Posterior vena cava (tissue), 2 donors: ENCODE measurements around the gene CACNA1D. TPM values are rescaled to one million over a fixed set of nuclear protein-coding genes. Genes with fewer than 3 reads are reported as not detected.

Experiments
- DNase-seq: peaks from one replicate; pipeline ENCODE4 v3.0.0-alpha.2; 2020; ENCODE audit warnings: low spot score
- intact Hi-C, 2 donors: fragments of 100-400 bp; cut with DNase I; formaldehyde crosslinking; loops; one replicate each; pipeline versions ENCODE4 v1.14.1 to v1.14.2; 2022 to 2023
- total RNA-seq, 2 donors: library from RNA; stranded (reverse); fragmentation: NEBNext Ultra II Directional; extraction: Animal tissue kit (Norgen Biotek cat#: 25700); gene quantifications; one replicate each; pipeline ENCODE4 v1.2.1, GENCODE V29; 2021
- donor health status: DM: yes; HTN: yes; CAD: no.
- donor health status: DM: yes; HTN: yes; CAD: no.

CACNA1D gene
- total RNA-seq, 2 donors from 2014 or later = 1.1 to 1.9 TPM

DNA sequence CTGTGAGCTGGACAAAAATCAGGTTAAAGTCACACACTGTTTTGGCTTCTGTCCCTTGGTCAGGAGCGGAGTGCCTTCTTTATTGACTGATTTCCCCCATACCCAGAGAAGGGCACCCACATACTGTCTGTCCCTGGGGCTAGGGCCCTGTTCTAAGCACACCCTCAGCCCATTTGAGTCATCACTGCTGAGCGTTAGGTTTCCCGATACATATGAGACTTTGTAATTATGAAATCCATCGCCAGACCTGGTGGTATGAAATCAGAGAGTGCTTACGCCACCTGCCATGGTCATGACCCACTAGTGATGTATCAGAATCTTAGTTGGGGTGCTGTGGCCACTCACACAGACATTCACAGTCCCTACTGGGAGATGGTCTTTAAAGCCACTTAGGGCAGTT lies 255.0 kb downstream of the CACNA1D start:
- intact Hi-C loops = loop anchor here in 1 of 2 donors (10.0 kb wide), 1 partner anchor 585 kb away; no protein-coding TSS in a partner anchor
- DNase-seq = peak; percentile 9

DNA sequence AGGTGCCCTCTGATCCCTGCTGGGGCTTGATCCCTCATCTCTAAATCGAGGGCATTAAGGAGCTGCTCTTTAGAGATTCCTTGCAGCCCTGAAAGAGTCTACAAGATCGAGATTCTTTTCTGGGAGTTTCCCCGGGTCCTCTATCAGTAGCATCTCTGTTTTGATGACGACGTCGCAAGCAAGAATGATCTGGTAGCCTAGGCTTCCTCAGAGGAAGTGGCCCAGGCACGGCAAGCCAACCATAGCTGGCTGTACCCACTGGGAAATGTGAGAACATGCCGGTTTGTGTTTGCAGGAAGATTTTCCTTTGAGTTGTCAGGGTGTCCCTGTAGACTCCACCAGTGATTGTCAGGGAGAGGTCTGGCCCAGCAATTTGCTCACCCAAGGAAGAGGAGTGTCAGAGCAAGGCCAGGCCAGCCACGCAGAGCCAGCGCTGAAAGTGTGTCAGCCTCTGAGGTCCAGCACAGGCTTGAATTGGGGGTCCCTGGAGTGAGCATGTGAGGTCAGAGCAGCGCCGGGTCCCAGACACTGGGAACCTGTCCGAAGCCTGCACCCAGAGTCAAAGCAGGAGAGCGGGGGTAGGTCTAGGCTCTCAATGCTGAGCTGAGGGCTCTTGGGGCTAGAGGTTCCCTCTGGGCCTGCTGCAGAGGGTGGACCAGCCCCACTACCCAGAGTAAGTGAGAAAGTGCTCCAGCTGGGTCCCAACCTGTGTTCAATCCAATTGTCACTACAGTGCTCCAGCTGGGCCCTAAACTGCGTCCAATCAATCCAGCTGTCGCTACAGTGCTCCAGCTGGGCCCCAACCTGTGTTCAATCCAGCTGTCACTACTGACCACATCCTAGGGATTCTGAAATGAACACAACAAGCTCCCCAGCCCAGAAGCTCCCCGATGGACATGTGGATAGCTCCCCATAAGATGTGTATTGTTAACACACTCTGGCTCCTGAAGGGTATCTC lies 256.1 kb downstream of the CACNA1D start:
- intact Hi-C loops = no loop called here
- no peak for DNase-seq

DNA sequence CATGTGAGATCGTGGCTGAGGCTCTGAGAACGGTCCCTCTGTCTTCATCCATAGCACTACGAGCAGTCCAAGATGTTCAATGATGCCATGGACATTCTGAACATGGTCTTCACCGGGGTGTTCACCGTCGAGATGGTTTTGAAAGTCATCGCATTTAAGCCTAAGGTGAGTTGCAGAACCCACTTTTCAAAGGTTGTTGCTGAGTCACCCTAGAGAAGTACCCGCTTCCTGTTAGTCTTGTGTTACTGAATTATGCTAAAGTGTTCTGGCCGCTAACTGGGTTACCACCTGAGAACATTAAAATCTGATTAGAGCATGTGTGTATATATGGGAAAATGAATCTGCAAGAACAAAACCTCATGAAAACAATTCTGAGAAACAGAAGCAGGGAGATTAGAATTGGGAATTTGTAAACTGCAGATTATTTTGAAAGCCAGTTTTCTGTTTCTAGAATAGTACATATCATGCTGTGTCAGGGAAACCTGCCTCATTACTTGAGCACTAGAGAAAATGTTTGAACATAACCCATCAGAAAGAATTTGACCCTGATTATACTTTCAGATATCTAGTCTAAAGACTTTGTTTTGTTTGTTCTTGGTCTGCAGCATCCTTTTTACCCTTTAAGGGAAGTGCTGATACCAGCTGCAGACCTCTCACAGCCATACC lies 259.2 kb downstream of the CACNA1D start:
- DNase-seq = no peak
- intact Hi-C loops = no loop called here

DNA sequence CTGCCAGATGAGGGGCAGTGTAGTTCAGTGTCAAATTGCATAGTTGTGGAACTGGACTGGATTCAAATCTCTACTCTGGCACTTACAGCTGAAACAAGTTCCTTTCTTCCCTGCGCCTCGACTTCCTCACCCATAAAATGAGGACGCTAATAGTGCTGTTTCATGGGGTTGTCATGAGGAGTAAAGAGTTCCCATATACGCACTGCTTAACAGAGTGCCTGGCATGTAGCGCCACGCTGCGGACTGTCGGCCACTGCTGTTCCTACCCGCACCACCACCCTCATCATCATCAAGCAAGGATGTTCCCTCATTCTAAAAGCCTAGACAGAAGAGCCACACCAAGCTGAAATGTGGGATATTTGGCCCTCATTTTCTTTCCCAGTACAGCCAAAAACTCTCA lies 259.9 kb downstream of the CACNA1D start:
- intact Hi-C loops = no loop called here
- no peak for DNase-seq

DNA sequence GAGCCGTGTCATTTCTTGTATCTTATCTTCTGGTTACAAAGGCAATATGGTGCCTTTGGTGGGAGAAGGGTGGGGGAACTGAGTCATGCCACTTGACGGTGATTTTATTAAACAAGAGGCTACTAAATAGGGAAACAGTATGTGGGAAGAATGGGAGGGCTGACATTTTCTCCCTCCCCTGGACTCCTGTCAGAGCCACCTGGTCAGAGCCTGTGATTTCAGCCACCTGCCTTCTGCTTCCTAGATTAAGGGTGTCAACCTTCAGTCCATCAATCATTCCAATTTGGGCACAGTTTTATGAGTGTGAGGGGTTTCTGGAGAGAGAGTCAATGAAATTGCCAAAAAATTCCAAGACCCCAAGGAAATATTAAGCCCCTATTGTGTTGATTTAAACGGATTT lies 264.4 kb downstream of the CACNA1D start:
- intact Hi-C loops = no loop called here
- no peak for DNase-seq

DNA sequence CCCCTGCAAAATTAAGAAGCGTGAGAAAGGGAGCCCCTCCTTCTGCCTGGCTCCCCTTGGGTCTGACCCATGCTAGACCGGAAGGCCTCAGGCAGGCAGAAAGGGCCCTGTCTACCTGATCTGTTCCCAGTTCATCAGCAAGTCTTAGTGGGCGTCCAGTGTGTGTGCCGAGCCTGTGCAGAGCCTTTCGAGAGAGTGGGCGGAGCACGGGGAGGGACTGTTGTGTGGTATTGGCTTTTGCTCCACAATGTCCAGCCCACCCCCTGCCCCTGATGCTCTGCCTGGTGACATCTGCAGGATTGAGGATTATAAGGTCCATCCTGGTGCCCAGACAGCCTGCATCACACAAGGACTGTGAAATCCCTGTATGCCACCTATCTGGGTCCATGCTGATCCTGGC lies 268.9 kb downstream of the CACNA1D start:
- intact Hi-C loops = no loop called here
- DNase-seq = no peak

DNA sequence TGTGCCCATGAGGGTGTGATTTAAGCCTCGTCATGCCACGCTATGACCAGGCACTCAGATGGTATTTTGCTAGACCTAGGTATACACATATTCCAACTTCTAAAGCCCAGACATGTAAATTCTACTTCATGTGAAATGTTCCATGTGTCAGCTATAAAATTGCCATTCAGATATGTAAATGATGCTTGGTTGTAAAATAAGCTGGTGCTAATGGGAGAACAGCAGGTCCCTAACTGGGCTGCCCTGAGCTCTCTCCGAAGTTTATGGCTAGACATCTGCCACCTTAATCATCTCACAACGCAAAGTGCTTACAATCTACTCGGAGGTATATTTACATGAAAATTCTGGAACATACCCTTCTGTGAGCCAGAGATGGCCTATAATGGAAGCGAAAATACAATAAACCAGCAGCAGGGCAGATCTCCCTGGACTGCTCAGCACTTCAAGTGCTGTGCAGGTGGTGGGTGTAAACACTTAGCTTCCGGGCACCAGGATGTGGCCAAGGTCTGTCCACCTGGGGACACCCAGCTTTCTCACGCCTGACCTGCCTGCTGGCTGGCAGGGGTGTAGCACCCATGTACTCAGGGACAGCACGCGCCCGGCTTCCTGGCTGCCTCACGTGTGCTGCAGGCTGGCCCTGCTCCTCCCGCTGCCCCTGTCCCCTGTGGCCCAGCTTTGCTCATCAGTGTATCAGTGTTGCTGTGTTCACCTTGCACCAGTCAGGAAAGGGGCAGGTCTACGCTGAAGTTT lies 269.8 kb downstream of the CACNA1D start:
- intact Hi-C loops = no loop called here
- DNase-seq = no peak

DNA sequence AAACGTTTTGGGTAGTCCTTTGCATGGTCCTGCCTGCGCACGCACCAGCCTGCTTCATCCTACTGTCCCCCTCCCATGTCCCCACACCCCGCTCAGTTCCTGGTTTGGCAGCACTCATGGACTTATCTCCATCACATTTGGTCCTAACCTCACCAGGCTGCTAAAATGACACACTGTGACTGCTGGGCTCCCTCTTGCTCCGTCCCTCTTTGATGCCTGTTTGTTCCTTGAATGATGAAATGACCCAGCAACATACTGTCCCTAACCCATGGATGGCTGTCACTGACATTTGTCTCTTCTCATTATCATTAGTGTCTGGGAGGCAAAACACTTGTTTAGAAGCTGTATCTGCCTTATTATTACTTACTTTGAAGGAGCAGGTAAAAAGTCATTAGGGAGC lies 271.3 kb downstream of the CACNA1D start:
- intact Hi-C loops = no loop called here
- DNase-seq = no peak

DNA sequence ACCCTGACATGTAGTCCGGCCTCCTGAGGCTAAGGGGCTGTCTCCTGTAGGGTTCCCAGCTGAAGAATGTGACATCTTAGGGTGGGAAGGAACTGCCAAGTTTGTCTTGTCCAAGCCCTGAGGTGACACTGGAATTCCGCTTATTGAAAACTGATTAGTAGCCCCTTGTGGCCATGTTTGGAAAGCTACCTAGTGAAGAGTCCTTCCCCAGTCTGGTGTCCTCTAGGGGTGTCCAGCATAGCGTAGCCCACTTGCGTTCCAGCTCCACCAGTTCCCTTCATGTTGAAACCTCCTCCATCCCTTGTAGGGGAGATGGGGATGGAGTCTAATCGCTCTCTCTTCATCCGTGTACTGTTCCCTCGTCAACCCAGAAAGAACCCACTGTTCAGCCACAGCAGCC lies 272.3 kb downstream of the CACNA1D start:
- intact Hi-C loops = no loop called here
- DNase-seq = no peak

DNA sequence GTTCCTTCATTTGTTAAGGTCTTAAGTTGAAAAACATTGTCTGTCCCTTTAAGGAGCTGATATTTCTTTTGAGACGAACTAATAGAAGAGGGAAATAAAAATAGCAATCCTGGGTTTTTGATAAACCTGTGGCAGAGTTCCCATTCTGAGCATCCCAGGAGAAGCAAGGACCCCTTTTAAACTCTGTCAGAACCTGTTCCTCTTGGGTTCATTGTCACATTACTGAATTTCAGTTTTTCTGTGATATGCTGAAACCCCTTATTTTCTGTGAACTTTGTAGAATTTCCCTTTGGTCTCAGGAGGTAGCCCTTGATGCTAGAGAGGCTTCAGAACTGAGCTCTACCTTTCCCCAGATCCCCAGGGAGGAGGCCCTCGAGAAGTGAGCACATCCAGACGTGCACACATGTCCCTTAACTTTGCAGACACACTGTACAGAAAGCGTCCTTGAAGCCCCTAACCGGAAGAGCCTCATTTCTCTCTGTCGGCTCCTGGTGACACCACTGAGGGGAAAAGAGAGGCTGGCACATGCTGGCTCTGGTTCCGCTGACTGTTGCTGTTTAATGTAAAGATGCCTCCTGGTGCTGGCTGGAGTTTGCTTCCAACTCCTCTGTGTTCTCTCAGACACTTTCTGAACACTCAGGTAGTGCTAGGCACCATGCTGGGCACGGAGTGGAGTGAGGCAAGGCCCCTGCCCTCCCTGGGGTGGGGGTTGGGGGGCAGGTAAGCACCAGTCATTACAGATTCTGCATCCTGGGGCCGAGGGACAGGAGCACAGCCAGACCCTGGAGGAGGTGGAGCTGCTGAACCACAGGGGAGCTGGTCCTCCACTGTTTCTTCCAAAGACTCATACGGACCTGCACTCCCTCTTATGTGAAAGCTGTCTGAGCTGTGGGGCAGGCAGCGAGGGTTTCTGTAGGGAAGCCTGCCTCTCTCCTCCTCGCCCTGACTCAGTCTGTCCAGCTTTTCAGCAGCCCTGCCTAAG lies 274.4 kb downstream of the CACNA1D start:
- intact Hi-C loops = no loop called here
- no peak for DNase-seq

DNA sequence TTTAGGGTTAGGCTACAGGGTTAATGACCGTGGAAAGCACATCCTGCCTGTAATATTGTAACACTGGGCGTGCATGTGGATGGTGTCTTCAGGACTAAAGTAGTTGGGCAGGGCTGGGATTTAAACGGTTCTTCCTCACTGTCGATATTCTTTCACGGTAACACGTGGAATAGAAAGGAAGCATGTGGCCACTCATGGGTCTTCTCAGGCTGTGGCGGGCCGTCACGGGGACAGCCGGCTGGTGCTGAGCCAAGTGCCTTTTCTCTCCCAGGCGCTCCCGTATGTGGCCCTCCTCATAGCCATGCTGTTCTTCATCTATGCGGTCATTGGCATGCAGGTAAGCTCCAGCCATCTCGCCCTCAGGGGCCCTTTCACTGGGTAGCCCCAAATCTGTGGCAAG lies 278.2 kb downstream of the CACNA1D start:
- intact Hi-C loops = loop anchor here in 1 of 2 donors (5.0 kb wide), 1 partner anchor 295 kb away; no protein-coding TSS in a partner anchor
- no peak for DNase-seq

DNA sequence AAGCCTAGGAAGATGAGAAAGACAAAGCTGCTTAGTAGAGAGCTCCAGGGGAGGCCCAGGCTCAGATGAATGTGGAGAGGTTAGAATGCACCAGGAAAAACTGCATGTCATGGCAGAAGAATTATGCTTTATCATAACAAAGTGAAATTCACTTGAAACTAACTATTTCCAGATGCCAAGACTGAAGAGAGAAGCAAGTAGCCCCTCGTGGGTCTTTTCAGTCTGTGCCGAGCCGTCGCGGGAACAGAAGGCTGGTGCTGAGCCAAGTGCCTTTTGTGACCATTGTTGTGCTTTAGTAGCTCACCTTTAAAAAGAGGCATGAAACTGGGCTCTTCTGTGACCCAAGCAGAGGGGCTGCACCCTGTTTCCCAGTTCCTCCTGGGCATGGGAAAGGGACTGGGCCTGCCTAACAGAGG lies 278.6 kb downstream of the CACNA1D start:
- intact Hi-C loops = loop anchor here in 1 of 2 donors (5.0 kb wide), 1 partner anchor 296 kb away; no protein-coding TSS in a partner anchor
- DNase-seq = no peak

DNA sequence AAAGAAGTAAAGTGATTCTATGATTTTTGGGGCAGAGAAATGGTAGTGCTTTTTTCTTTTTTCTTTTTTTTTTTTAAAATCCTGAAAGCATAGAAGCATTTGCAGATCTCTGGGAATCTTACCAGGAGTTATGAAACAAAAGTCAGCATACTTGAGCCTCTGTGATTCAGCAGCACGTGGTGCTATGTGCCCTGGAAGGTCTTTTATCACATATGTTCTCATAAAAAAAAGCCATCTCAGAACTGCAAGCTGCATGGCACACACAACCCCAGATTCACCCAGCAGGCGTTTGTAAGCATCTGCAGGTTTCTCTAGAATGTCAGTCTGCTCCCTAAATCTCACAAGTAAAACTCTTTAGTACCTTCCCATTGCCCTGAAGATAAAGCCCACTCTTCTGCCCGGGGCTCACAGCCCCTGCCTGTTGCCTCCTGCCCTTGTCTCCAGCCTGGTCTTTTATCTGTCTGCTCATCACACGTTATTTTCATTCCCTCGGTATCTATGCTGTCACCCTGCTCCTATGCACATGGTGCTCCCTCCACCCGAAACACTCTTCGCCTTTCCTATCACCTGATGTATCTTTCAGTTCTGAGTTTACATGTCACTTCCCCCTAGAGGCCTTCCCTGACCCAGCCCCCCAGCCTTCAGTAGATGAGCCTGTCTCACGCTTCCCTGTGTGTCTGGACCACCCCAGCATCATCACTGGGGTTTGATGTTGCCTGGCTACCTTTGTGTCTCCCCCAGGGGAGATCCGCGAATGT lies 279.4 kb downstream of the CACNA1D start:
- intact Hi-C loops = loop anchor here in 1 of 2 donors (5.0 kb wide), 1 partner anchor 296 kb away; no protein-coding TSS in a partner anchor
- DNase-seq = no peak

DNA sequence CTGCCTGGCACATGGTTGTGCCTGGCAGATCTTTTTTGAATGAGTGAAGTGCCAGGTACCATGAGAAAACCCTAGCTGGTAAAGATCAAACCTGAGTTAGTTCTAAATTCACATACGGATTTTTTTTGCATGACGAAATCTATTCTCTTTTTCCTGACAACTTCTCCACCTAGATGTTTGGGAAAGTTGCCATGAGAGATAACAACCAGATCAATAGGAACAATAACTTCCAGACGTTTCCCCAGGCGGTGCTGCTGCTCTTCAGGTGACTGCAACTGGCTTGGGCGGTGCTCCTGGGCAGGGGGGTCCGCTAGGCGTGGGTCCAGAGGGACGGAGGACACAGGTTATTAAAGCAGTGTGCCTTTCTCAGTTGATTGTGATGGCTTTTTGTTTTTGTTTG lies 280.0 kb downstream of the CACNA1D start:
- intact Hi-C loops = loop anchor here in 1 of 2 donors (5.0 kb wide), 1 partner anchor 297 kb away; no protein-coding TSS in a partner anchor
- DNase-seq = no peak

DNA sequence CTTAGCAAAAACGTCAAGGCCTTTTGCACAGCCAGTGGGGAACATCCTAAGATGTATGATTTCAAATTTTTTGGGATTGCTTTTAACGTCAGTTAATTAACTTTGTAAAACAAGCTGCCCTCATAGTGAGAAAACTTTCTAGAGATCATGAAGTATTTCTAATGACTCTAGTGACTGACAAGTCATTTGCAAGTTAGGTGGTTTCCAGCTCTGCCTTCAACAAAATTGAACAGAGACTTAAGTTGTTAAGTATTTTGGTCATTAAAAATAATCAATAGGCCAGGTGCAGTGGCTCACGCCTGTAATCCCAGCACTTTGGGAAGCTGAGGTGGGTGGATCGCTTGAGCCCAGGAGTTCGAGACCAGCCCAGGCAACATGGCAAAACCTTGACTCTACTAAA lies 280.6 kb downstream of the CACNA1D start:
- no peak for DNase-seq
- intact Hi-C loops = no loop called here

DNA sequence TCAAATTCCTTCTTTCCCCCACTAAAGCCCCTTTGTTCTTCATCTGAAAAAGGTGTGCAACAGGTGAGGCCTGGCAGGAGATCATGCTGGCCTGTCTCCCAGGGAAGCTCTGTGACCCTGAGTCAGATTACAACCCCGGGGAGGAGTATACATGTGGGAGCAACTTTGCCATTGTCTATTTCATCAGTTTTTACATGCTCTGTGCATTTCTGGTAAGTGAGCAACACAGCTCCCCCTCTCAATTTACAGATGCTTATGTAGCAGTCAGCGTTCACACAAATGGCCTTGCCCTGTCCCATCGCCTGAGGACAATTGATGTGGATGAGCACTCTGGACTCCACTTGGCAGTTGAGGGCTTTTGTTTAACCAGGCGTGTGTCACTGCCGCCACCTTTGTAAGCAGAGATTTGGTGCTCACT lies 281.4 kb downstream of the CACNA1D start:
- DNase-seq = no peak
- intact Hi-C loops = no loop called here

DNA sequence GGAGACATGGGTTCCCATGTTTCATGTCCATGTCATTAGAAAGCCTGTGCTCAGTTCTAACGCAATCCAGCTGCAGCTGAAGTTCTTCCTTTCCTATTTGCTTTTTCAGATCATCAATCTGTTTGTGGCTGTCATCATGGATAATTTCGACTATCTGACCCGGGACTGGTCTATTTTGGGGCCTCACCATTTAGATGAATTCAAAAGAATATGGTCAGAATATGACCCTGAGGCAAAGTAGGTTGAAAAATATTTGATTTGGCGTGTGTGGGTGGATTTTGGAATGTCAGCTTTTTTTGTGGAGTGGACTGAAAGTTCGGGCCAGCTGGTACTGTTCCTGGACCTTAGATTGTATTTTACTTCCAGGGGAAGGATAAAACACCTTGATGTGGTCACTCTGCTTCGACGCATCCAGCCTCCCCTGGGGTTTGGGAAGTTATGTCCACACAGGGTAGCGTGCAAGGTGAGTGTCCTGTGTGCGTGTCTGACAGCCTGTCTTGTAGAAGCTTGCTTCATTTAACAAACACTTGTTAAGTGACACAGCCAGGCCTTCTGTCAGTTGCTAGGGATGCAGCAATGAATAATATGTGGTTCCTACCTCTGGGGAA lies 282.2 kb downstream of the CACNA1D start:
- DNase-seq = no peak
- intact Hi-C loops = no loop called here
